Caco-2 (cell line): Measurements from ENCODE around the gene STEAP2. TPM values are rescaled to one million over a fixed set of nuclear protein-coding genes. Genes with fewer than 3 reads are reported as not detected.

ENCODE experiments used
- BruUV-seq: library from RNA; stranded (reverse); fragments of 400-500 nt; replicated peaks from 2 replicates; lab custom pipeline; 2021; lab: Mats Ljungman, UMichigan
- CTCF ChIA-PET: fragments of 300-600 bp; sonication (Branson Sonifier 250); formaldehyde crosslinking; loops from one replicate; lab custom pipeline; 2022; ENCODE audit warnings: antibody characterized with exemption; lab: Charles Lee
- POLR2A ChIA-PET: fragments of 300-600 bp; sonication (Branson Sonifier 250); formaldehyde crosslinking; loops from one replicate; lab custom pipeline; 2022; ENCODE audit warnings: antibody characterized with exemption; lab: Charles Lee
- DNase-seq, 2 experiments: peaks; one replicate each; pipeline versions ENCODE4 v3.0.0 to v3.0.0-alpha.2; 2020 to 2022
- H3K27me3 ChIP-seq: replicated peaks from 2 replicates; pipeline ENCODE4 v1.6.0; 2011; ENCODE audit warnings: low read length; ENCODE audit not compliant: control insufficient read depth, insufficient read depth
- H3K36me3 ChIP-seq: 2 replicates; pipeline ENCODE4 v1.5.1; 2011; ENCODE audit warnings: low read length; ENCODE audit not compliant: control insufficient read depth, insufficient read depth
- H3K4me1 ChIP-seq: fragments of 250-450 bp; sonication (Bioruptor Pico); 2 replicates; pipeline ENCODE4 v1.5.1; 2020; ENCODE audit warnings: mild to moderate bottlenecking
- H3K4me3 ChIP-seq: 2 replicates; pipeline ENCODE4 v1.5.1; 2011; ENCODE audit warnings: low read depth, mild to moderate bottlenecking, control low read depth, low read length
- H3K9me3 ChIP-seq: fragments of 250-450 bp; sonication (Bioruptor Pico); 2 replicates; pipeline ENCODE4 v1.5.1; 2020; ENCODE audit warnings: mild to moderate bottlenecking, moderate library complexity
- H3K27ac Mint-ChIP-seq: one replicate; pipeline ENCODE4 v1.8.0; 2022; ENCODE audit warnings: mixed read lengths; ENCODE audit not compliant: unreplicated experiment
- H3K27me3 Mint-ChIP-seq: one replicate; pipeline ENCODE4 v1.8.0; 2022; ENCODE audit warnings: mixed read lengths; ENCODE audit not compliant: insufficient read depth, unreplicated experiment
- H3K36me3 Mint-ChIP-seq: one replicate; pipeline ENCODE4 v1.8.0; 2022; ENCODE audit warnings: mild to moderate bottlenecking, mixed read lengths; ENCODE audit not compliant: insufficient read depth, unreplicated experiment
- H3K4me1 Mint-ChIP-seq: one replicate; pipeline ENCODE4 v1.8.0; 2022; ENCODE audit warnings: low read depth, mixed read lengths; ENCODE audit not compliant: unreplicated experiment
- H3K4me3 Mint-ChIP-seq: one replicate; pipeline ENCODE4 v1.8.0; 2022; ENCODE audit warnings: mild to moderate bottlenecking, moderate library complexity, mixed read lengths; ENCODE audit not compliant: unreplicated experiment
- H3K9me3 Mint-ChIP-seq: one replicate; pipeline ENCODE4 v1.8.0; 2022; ENCODE audit warnings: mixed read lengths; ENCODE audit not compliant: unreplicated experiment
- intact Hi-C: fragments of 100-400 bp; cut with micrococcal nuclease; formaldehyde crosslinking; loops from one replicate; pipeline ENCODE4 v1.10.0; 2022; ENCODE audit not compliant: unreplicated experiment
- total RNA-seq: library from RNA; stranded (reverse); gene quantifications from 2 replicates; pipeline ENCODE4 v1.2.3, GENCODE V29; 2022
- TF ChIP-seq, protein P1 (sequence below), 2 experiments: fragments of 200-600 bp in 1 of 2; IDR thresholded peaks; 1 replicate in 1 of 2; 2 replicates in 1 of 2; pipeline versions ENCODE4 v1.5.1 to v1.8.0; 2011 to 2022; ENCODE audit warnings: antibody characterized with exemption in 1 of 2, control low read depth in 1 of 2, inconsistent platforms in 1 of 2, low read depth in 1 of 2, low read length in 1 of 2, mild to moderate bottlenecking in 1 of 2, moderate library complexity in 1 of 2; ENCODE audit not compliant: insufficient read depth in 1 of 2, severe bottlenecking in 1 of 2, unreplicated experiment in 1 of 2

STEAP2 gene
- total RNA-seq, 1 experiment from 2014 or later, result 13.5 TPM

GRCh38 chr7:90230834-90231233 is 19.3 kb downstream of the STEAP2 start:
- Histone ChIP-seq H3K9me3 (no peaks in the 10 kb centered on the region), H3K4me3 (no peak overlapping the region), H3K36me3 (no peaks in the 10 kb centered on the region), H3K27me3 (no peaks in the 10 kb centered on the region), H3K4me1 (peaks cover 10% of the 10 kb centered on the region)
- ChIA-PET CTCF (no interaction called here), POLR2A (no interaction called here)
- TF ChIP-seq, protein P1, sequence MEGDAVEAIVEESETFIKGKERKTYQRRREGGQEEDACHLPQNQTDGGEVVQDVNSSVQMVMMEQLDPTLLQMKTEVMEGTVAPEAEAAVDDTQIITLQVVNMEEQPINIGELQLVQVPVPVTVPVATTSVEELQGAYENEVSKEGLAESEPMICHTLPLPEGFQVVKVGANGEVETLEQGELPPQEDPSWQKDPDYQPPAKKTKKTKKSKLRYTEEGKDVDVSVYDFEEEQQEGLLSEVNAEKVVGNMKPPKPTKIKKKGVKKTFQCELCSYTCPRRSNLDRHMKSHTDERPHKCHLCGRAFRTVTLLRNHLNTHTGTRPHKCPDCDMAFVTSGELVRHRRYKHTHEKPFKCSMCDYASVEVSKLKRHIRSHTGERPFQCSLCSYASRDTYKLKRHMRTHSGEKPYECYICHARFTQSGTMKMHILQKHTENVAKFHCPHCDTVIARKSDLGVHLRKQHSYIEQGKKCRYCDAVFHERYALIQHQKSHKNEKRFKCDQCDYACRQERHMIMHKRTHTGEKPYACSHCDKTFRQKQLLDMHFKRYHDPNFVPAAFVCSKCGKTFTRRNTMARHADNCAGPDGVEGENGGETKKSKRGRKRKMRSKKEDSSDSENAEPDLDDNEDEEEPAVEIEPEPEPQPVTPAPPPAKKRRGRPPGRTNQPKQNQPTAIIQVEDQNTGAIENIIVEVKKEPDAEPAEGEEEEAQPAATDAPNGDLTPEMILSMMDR (IDR thresholded peaks at IDR 0.05; ENCODE audit: insufficient read depth in 1 of 2, low read depth in 1 of 2, low read length in 1 of 2, severe bottlenecking in 1 of 2, unreplicated experiment in 1 of 2), result no peak
- H3K9me3 Mint-ChIP-seq, result no peaks in the 10 kb centered on the region
- H3K4me3 Mint-ChIP-seq, result no peak overlapping the region
- intact Hi-C loops, result no loop called here
- no peaks in the 10 kb centered on the region for H3K36me3 Mint-ChIP-seq
- no peaks in the 10 kb centered on the region for H3K27me3 Mint-ChIP-seq
- DNase-seq, result no peak
- peaks cover 7% of the 10 kb centered on the region for H3K4me1 Mint-ChIP-seq
- no peak overlapping the region for H3K27ac Mint-ChIP-seq
- BruUV-seq, result no TSS peak

DNA sequence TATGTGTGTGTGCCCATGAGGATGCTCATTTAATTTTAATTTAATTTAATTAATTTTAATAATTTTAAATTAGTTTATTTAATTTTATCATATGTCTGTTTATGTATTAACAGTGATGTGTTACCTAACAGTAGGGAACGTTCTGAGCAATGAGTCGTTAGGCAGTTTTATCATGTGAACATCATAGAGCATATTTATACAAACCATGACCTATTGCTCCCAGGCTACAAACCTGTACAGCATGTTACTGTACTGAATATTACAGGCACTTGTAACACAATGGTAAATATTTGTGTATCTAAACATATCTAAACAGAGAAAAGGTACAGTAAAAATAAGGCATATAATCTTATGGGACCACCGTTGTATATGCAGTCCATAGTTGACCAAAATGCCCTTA is 19.8 kb downstream of the STEAP2 start:
- Mint-ChIP-seq H3K36me3 (no peaks in the 10 kb centered on the region), H3K4me1 (peaks cover 7% of the 10 kb centered on the region), H3K27me3 (no peaks in the 10 kb centered on the region), H3K4me3 (no peak overlapping the region), H3K27ac (no peak overlapping the region), H3K9me3 (no peaks in the 10 kb centered on the region)
- H3K27me3 ChIP-seq, result no peaks in the 10 kb centered on the region
- peaks cover 10% of the 10 kb centered on the region for H3K4me1 ChIP-seq
- POLR2A ChIA-PET, result no interaction called here
- CTCF ChIA-PET, result no interaction called here
- no peak overlapping the region for H3K4me3 ChIP-seq
- no TSS peak for BruUV-seq
- no peaks in the 10 kb centered on the region for H3K9me3 ChIP-seq
- DNase-seq, result no peak
- H3K36me3 ChIP-seq, result no peaks in the 10 kb centered on the region
- TF ChIP-seq, protein P1 (IDR thresholded peaks at IDR 0.05; ENCODE audit: insufficient read depth in 1 of 2, low read depth in 1 of 2, low read length in 1 of 2, severe bottlenecking in 1 of 2, unreplicated experiment in 1 of 2), result no peak
- intact Hi-C loops, result no loop called here

GRCh38 chr7:90232430-90232829 is 20.9 kb downstream of the STEAP2 start:
- Histone ChIP-seq H3K4me1 (peaks cover 10% of the 10 kb centered on the region), H3K4me3 (no peak overlapping the region), H3K27me3 (no peaks in the 10 kb centered on the region), H3K36me3 (no peaks in the 10 kb centered on the region), H3K9me3 (no peaks in the 10 kb centered on the region)
- H3K27ac Mint-ChIP-seq, result no peak overlapping the region
- ChIA-PET POLR2A (no interaction called here), CTCF (no interaction called here)
- no peak overlapping the region for H3K4me3 Mint-ChIP-seq
- no peaks in the 10 kb centered on the region for H3K36me3 Mint-ChIP-seq
- no peaks in the 10 kb centered on the region for H3K27me3 Mint-ChIP-seq
- DNase-seq, result no peak
- no TSS peak for BruUV-seq
- H3K4me1 Mint-ChIP-seq, result peaks cover 7% of the 10 kb centered on the region
- intact Hi-C loops, result no loop called here
- no peaks in the 10 kb centered on the region for H3K9me3 Mint-ChIP-seq
- TF ChIP-seq, protein P1 (IDR thresholded peaks at IDR 0.05; ENCODE audit: insufficient read depth in 1 of 2, low read depth in 1 of 2, low read length in 1 of 2, severe bottlenecking in 1 of 2, unreplicated experiment in 1 of 2), result no peak
